GM10847 (cell line): ENCODE results near the gene ASPG.

Source experiments
- POLR2A ChIP-seq: IDR thresholded peaks from 2 replicates; pipeline ENCODE4 v1.6.1; 2011; ENCODE audit not compliant: insufficient read length; ENCODE audit errors: extremely low read depth

ASPG gene

GRCh38 chr14:104154246-104154645 lies 68.7 kb downstream of the ASPG start:
- no peak for TF ChIP-seq POLR2A

- no peak for TF ChIP-seq POLR2A
Measured at GRCh38 chr14:104155513-104155912, 70.0 kb downstream of the ASPG start.

GRCh38 chr14:104156142-104156541 lies 70.6 kb downstream of the ASPG start:
- TF ChIP-seq POLR2A, result no peak

- no peak for TF ChIP-seq POLR2A
Measured at GRCh38 chr14:104157016-104157928, 71.8 kb downstream of the ASPG start.

GRCh38 chr14:104158827-104159798 lies 73.6 kb downstream of the ASPG start:
- TF ChIP-seq POLR2A, result no peak

GRCh38 chr14:104159990-104160389 lies 74.5 kb downstream of the ASPG start:
- no peak for TF ChIP-seq POLR2A

GRCh38 chr14:104161602-104162367 lies 76.3 kb downstream of the ASPG start:
- TF ChIP-seq POLR2A, result no peak

GRCh38 chr14:104162495-104162894 lies 77.0 kb downstream of the ASPG start:
- TF ChIP-seq POLR2A, result no peak

- TF ChIP-seq POLR2A, result no peak
Measured at GRCh38 chr14:104163541-104163940, 78.0 kb downstream of the ASPG start.

- TF ChIP-seq POLR2A, result no peak
Measured at GRCh38 chr14:104164041-104164440, 78.5 kb downstream of the ASPG start.

GRCh38 chr14:104164512-104164911 lies 79.0 kb downstream of the ASPG start:
- TF ChIP-seq POLR2A, result no peak
